ENCODE measurements around the gene UMODL1. TPM values are rescaled to one million over a fixed set of nuclear protein-coding genes. Genes with fewer than 3 reads are reported as not detected.

The UMODL1 gene
- total RNA-seq, 1 experiment from 2014 or later, result 0.18 TPM

DNA sequence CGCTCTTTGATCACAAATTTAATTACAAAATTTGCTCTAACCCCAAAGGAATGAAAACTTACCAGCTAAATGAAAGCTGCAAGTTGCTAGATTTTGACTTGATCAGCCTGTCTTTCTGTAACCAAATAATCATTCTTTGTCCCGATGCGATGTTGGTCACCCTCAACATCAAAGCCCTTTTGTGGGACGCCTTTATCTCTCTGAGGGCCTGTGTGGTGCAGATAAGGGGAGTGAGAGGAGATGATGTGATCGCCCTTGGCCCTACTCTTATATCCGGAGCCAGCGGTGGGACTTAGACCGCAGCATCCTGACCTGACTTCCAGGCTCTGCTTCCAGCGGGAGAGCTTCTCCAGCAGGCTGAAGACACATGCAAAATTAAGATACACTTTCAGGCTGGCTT lies 19.3 kb upstream of the UMODL1 start:
- no peak for ATAC-seq
- TF ChIP-seq TCF7L2 (IDR thresholded peaks at IDR 0.05; ENCODE audit: low read depth, low read length) (no peak), POLR2AphosphoS5 (IDR thresholded peaks at IDR 0.05; ENCODE audit: low read depth, low read length) (no peak)
- TF ChIP-seq, protein P1, sequence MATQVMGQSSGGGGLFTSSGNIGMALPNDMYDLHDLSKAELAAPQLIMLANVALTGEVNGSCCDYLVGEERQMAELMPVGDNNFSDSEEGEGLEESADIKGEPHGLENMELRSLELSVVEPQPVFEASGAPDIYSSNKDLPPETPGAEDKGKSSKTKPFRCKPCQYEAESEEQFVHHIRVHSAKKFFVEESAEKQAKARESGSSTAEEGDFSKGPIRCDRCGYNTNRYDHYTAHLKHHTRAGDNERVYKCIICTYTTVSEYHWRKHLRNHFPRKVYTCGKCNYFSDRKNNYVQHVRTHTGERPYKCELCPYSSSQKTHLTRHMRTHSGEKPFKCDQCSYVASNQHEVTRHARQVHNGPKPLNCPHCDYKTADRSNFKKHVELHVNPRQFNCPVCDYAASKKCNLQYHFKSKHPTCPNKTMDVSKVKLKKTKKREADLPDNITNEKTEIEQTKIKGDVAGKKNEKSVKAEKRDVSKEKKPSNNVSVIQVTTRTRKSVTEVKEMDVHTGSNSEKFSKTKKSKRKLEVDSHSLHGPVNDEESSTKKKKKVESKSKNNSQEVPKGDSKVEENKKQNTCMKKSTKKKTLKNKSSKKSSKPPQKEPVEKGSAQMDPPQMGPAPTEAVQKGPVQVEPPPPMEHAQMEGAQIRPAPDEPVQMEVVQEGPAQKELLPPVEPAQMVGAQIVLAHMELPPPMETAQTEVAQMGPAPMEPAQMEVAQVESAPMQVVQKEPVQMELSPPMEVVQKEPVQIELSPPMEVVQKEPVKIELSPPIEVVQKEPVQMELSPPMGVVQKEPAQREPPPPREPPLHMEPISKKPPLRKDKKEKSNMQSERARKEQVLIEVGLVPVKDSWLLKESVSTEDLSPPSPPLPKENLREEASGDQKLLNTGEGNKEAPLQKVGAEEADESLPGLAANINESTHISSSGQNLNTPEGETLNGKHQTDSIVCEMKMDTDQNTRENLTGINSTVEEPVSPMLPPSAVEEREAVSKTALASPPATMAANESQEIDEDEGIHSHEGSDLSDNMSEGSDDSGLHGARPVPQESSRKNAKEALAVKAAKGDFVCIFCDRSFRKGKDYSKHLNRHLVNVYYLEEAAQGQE (IDR thresholded peaks at IDR 0.05; ENCODE audit: insufficient read depth in 1 of 2, low read depth in 2 of 2, low read length in 1 of 2), result no peak
- H3K4me3 ChIP-seq (ENCODE audit: low read depth in 2 of 2, low read length in 2 of 2), result no peak overlapping the region
- in situ Hi-C loops (cut with HindIII; ENCODE audit: low pct_unique_long_range_greater_than_20kb, low sequenced_read_pairs) (no loop called here), intact Hi-C loops (cut with micrococcal nuclease; ENCODE audit: unreplicated experiment) (no loop called here)
- H3K4me1 ChIP-seq (ENCODE audit: control insufficient read depth, insufficient read depth, low read length), result no peaks in the 10 kb centered on the region
- ChIA-PET POLR2A (no interaction called here), CTCF (no interaction called here)
- DNase-seq (ENCODE audit: low read depth, low spot score), result no peak
- no peaks in the 10 kb centered on the region for H3K27me3 ChIP-seq (ENCODE audit: control insufficient read depth, insufficient read depth, low read length)
- H3K27ac ChIP-seq (ENCODE audit: low read length), result no peak overlapping the region
- no peaks in the 10 kb centered on the region for H3K36me3 ChIP-seq (ENCODE audit: control insufficient read depth, insufficient read depth, low read length)
- H3K9me3 ChIP-seq (ENCODE audit: control insufficient read depth, insufficient read depth, low read depth, low read length), result no peaks in the 10 kb centered on the region
- no TSS peak for BruUV-seq (replicated peaks)

DNA sequence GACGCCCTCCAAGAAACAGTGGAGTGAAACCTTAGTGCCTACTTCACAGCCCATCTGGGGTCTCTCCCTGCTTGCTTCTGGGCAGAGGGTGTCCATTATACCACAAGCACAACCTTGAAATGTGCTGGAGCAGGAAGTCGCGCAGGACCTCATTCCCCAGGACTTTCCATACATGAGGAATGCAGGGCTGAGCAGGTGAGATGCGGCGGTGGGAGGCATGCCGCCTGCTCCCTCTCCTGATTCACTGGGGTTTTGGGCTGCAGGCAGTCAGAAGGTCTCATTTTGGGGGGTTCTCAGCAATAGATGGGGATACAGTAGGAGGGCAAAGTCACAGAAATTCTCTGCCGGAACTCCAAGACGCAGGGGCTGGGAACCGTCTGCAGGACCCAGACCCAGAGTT lies 15.7 kb upstream of the UMODL1 start:
- Histone ChIP-seq H3K4me3 (ENCODE audit: low read depth in 2 of 2, low read length in 2 of 2) (no peak overlapping the region), H3K9me3 (ENCODE audit: control insufficient read depth, insufficient read depth, low read depth, low read length) (no peaks in the 10 kb centered on the region), H3K27me3 (ENCODE audit: control insufficient read depth, insufficient read depth, low read length) (no peaks in the 10 kb centered on the region), H3K36me3 (ENCODE audit: control insufficient read depth, insufficient read depth, low read length) (no peaks in the 10 kb centered on the region), H3K4me1 (ENCODE audit: control insufficient read depth, insufficient read depth, low read length) (no peaks in the 10 kb centered on the region; the same call in 1 of the 2 replicates), H3K27ac (ENCODE audit: low read length) (no peak overlapping the region)
- POLR2A ChIA-PET, result no interaction called here
- intact Hi-C loops (cut with micrococcal nuclease; ENCODE audit: unreplicated experiment), result no loop called here
- no TSS peak for BruUV-seq (replicated peaks)
- CTCF ChIA-PET, result no interaction called here
- DNase-seq (ENCODE audit: low read depth, low spot score), result no peak
- TF ChIP-seq, protein P1 (IDR thresholded peaks at IDR 0.05; ENCODE audit: insufficient read depth in 1 of 2, low read depth in 2 of 2, low read length in 1 of 2), result no peak
- TF ChIP-seq POLR2AphosphoS5 (IDR thresholded peaks at IDR 0.05; ENCODE audit: low read depth, low read length) (no peak), TCF7L2 (IDR thresholded peaks at IDR 0.05; ENCODE audit: low read depth, low read length) (no peak), SIN3A (IDR thresholded peaks at IDR 0.05; ENCODE audit: borderline replicate concordance, insufficient read depth, low read depth, low read length) (no peak)
- TF ChIP-seq, protein P2, sequence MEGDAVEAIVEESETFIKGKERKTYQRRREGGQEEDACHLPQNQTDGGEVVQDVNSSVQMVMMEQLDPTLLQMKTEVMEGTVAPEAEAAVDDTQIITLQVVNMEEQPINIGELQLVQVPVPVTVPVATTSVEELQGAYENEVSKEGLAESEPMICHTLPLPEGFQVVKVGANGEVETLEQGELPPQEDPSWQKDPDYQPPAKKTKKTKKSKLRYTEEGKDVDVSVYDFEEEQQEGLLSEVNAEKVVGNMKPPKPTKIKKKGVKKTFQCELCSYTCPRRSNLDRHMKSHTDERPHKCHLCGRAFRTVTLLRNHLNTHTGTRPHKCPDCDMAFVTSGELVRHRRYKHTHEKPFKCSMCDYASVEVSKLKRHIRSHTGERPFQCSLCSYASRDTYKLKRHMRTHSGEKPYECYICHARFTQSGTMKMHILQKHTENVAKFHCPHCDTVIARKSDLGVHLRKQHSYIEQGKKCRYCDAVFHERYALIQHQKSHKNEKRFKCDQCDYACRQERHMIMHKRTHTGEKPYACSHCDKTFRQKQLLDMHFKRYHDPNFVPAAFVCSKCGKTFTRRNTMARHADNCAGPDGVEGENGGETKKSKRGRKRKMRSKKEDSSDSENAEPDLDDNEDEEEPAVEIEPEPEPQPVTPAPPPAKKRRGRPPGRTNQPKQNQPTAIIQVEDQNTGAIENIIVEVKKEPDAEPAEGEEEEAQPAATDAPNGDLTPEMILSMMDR (IDR thresholded peaks at IDR 0.05), result no peak
- in situ Hi-C loops (cut with HindIII; ENCODE audit: low pct_unique_long_range_greater_than_20kb, low sequenced_read_pairs), result no loop called here
- no peak for ATAC-seq
